ENCODE measurements around the gene SUPT6H.

The SUPT6H gene

DNA sequence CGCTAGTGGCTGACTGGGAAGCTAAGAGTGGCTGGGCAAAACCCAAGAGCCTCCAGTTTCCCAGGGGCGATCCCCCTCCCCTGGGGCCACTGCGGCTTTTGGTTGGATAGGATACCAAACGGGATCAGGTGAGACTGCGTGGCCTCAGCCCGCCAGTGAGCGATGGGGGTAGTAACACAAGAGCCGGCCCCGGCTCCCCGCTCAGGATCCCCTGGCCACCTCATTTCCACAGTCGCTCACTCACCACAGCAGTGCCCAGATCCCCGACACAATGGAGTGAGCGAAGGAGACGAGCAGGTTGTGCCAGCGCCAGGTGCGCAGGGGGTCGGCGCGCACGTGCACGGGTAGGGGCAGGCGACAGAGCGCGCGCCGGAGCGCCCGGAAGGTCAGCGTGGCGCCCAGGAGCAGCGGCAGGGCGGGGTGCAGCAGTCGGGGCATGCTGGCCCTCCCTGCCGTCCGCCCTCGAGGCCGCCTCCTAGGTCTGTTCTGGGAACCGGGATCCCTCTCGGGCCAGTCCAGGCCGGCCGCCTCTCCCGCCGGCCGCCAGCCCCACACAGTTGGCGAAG, 63.7 kb downstream of the SUPT6H start:
- TF ChIP-seq, protein P1, sequence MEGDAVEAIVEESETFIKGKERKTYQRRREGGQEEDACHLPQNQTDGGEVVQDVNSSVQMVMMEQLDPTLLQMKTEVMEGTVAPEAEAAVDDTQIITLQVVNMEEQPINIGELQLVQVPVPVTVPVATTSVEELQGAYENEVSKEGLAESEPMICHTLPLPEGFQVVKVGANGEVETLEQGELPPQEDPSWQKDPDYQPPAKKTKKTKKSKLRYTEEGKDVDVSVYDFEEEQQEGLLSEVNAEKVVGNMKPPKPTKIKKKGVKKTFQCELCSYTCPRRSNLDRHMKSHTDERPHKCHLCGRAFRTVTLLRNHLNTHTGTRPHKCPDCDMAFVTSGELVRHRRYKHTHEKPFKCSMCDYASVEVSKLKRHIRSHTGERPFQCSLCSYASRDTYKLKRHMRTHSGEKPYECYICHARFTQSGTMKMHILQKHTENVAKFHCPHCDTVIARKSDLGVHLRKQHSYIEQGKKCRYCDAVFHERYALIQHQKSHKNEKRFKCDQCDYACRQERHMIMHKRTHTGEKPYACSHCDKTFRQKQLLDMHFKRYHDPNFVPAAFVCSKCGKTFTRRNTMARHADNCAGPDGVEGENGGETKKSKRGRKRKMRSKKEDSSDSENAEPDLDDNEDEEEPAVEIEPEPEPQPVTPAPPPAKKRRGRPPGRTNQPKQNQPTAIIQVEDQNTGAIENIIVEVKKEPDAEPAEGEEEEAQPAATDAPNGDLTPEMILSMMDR (IDR thresholded peaks at IDR 0.05; ENCODE audit: borderline replicate concordance, insufficient read depth, low read depth, low read length) = no peak

DNA sequence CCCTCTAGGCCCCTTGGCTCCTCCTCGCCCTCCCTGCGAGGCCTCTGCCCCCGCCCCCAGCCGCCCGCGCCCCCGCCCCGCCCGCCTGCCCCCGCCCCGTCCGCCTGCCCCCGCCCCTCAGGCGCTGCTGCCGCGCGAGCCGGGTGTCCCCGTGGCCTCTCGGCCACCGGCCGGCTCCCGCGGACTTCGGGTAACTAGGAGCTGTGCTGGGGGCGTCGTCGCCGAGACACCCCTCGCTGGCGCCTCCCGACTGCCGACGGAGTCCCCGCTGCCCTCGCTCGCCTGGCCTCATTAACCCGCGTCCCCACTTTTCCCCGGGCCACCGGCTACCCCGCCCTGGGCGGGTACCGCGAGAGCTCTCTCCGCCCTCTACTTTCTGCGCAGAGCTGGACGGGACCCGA, 64.2 kb downstream of the SUPT6H start, which contains the start of gene TLCD1:
Gene TLCD1 (minus strand): TSS at position 8 of the 401 bp plus-strand sequence. CDS start 136 bp downstream, outside the sequence.
- peak within 1 kb of the TSS; percentile 83 for H3K4me3 ChIP-seq (ENCODE audit: low read depth, low read length)

More for the DNA sequence above, 63.7 kb downstream of the SUPT6H start:
- peak overlapping the region; percentile 83 for H3K4me3 ChIP-seq (ENCODE audit: low read depth, low read length)

DNA sequence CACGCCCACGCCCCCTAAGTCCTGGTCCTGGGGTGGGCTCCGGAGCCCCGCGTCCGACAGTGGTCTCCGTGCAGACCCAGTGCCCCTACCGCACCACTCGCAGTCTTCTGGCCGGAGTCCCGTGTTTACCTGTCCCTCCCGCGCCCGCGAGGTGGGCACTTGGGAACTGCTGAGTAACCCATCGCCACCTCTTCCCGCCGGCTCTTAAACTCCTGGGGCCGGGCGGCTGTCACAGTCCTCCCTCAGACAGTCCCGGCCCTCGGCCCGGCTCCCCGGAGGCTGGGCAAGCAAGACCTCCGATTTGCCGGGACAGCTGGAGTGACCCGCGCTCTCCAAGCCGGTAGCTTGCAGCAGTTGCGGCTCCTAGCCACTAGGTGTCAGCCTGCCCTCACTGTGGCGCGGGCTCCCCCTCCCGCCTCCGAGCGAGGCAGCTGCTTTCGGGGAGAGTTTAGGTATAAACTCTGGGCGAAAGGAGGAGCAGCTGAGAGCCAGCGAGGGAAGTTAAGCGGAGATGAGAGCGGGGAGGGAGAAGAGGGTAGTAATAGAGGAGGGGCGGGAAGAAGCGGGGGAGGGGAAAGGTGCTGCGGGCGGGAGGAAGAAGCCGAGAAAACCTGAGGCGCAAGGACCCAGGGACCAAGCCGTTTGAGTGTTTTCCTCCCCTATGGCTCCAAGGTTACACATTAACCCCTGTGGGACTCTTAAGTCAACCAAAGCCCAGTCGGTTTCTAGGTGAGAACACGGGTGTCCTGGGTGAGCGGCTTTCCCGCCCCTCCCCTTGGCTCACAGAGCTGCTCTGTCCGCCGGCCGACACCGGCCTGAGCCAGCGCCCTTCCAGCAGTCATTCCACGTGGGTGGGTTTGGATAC, 64.9 kb downstream of the SUPT6H start:
- TF ChIP-seq, protein P1 (IDR thresholded peaks at IDR 0.05; ENCODE audit: borderline replicate concordance, insufficient read depth, low read depth, low read length) = peak; percentile 99

More for the DNA sequence above, 64.2 kb downstream of the SUPT6H start, which contains the start of gene TLCD1:
- TF ChIP-seq, protein P1 (IDR thresholded peaks at IDR 0.05; ENCODE audit: borderline replicate concordance, insufficient read depth, low read depth, low read length) = no peak

DNA sequence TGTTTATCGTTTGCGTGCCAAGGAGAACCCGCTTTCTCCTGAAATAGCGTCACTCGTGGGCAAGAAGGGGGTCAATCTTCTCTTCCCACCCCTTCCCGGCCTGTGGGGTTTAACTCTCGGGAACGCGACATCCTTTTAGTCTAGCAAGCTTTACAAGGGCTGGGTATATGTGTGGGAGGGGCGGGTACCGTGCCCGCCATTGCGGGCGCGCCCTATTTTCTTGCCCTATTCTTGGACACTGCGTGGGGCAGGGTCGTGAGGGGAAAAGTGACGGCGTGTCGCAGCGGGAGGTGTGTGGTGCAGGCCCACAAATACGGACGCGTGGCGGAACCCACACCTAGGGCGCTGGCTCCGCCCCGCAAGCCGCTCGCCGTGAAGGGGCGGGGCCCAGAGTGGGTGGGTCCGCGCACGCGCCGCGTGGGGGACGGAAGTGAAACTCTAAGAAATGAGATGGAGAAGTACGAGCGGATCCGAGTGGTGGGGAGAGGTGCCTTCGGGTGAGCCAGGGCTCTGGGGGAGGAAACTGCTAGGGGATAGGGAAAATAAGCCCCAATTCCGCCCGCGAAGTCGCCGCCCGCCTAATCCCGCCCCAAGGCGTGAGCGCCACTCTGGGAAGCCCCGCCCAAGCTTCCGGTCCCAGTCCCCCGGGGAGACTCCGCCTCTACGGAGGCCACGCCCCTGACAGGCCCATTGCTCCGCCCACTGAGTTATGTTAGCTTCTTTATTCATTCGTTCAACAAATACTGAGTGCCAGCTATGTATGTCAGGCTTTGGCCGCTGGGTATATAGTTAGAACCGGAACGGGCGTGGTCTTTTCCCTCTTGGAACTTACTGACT, 66.6 kb downstream of the SUPT6H start, which contains the start of gene NEK8:
Gene NEK8 (plus strand): TSS at position 425 of the 837 bp plus-strand sequence. CDS start 26 bp downstream, at position 451.
- TF ChIP-seq, protein P1 (IDR thresholded peaks at IDR 0.05; ENCODE audit: borderline replicate concordance, insufficient read depth, low read depth, low read length) = no peak
- H3K4me3 ChIP-seq (ENCODE audit: low read depth, low read length) = peak within 1 kb of the TSS; percentile 83

More for the DNA sequence above, 64.9 kb downstream of the SUPT6H start:
- peak overlapping the region; percentile 83 for H3K4me3 ChIP-seq (ENCODE audit: low read depth, low read length)

DNA sequence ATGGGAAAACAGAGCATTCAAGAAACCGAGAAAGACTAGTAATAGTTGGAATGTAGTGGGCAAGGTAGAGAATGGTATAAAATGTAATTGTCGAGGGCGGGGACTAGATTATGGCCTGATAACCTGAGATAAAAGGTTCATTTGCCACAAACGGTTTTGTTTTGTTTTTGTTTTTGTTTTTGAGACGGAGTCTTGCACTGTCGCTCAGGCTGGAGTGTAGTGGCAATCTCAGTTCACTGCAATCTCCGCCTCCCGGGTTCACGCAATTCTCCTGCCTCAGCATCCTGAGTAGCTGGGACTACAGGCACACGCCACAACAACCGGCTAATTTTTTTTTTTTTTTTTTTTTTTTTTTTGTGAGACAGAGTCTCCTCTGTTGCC, 67.9 kb downstream of the SUPT6H start:
- TF ChIP-seq, protein P1 (IDR thresholded peaks at IDR 0.05; ENCODE audit: borderline replicate concordance, insufficient read depth, low read depth, low read length) = no peak

DNA sequence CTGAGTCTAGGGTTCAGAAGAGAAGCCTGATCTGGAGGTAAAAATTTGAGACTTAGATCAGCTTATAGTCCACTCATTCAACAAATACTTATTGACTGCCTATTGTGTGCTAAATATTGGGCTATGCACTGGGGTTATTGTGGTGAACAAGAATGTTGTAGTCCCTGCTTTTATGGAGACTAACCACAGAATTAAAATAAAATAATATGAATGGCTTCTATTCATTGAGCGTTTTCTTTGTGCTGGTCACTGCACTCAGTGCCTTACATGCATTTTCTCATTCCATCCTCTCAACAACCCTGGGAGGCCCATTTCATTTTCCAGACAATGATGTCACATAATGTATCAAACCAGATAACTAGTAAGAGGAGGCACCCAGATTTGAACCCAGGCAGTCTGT, 71.3 kb downstream of the SUPT6H start:
- TF ChIP-seq, protein P1 (IDR thresholded peaks at IDR 0.05; ENCODE audit: borderline replicate concordance, insufficient read depth, low read depth, low read length) = no peak
- H3K4me3 ChIP-seq (ENCODE audit: low read depth, low read length) = no peak overlapping the region

More for the DNA sequence above, 67.9 kb downstream of the SUPT6H start:
- H3K4me3 ChIP-seq (ENCODE audit: low read depth, low read length) = no peak overlapping the region
